HG03439 (cell line): Measurements from ENCODE around the gene SORBS2.

Experiments used
- ATAC-seq: cut with Tn5 transposase; IDR thresholded peaks from one replicate; pipeline ENCODE4 v1.9.1; 2021; ENCODE audit warnings: mild to moderate bottlenecking, moderate library complexity; ENCODE audit not compliant: unreplicated experiment

SORBS2 gene

GRCh38 chr4:185648631-185649030, 163.4 kb downstream of the SORBS2 start:
- no peak for ATAC-seq

- no peak for ATAC-seq
Measured at GRCh38 chr4:185645403-185645802, 166.6 kb downstream of the SORBS2 start.

GRCh38 chr4:185644408-185644807, 167.6 kb downstream of the SORBS2 start:
- no peak for ATAC-seq

- no peak for ATAC-seq
Measured at GRCh38 chr4:185642907-185643306, 169.1 kb downstream of the SORBS2 start.

- ATAC-seq: no peak
Measured at GRCh38 chr4:185640811-185641675, 171.0 kb downstream of the SORBS2 start.

- no peak for ATAC-seq
Measured at GRCh38 chr4:185638548-185639301, 173.3 kb downstream of the SORBS2 start.

- ATAC-seq: no peak
Measured at GRCh38 chr4:185638093-185638492, 173.9 kb downstream of the SORBS2 start.

- ATAC-seq: no peak
Measured at GRCh38 chr4:185637163-185637875, 174.7 kb downstream of the SORBS2 start.

- no peak for ATAC-seq
Measured at GRCh38 chr4:185634066-185634652, 177.8 kb downstream of the SORBS2 start.

GRCh38 chr4:185626798-185627197, 185.2 kb downstream of the SORBS2 start:
- no peak for ATAC-seq

- ATAC-seq: no peak
Measured at GRCh38 chr4:185625503-185625902, 186.5 kb downstream of the SORBS2 start.

- no peak for ATAC-seq
Measured at GRCh38 chr4:185624259-185624589, 187.8 kb downstream of the SORBS2 start.

GRCh38 chr4:185623444-185624258, 188.3 kb downstream of the SORBS2 start:
- no peak for ATAC-seq

GRCh38 chr4:185608185-185608584, 203.8 kb downstream of the SORBS2 start:
- ATAC-seq: no peak

- ATAC-seq: no peak
Measured at GRCh38 chr4:185602397-185602796, 209.6 kb downstream of the SORBS2 start.

GRCh38 chr4:185600801-185601434, 211.1 kb downstream of the SORBS2 start:
- no peak for ATAC-seq

- no peak for ATAC-seq
Measured at GRCh38 chr4:185599553-185600243, 212.3 kb downstream of the SORBS2 start.

- no peak for ATAC-seq
Measured at GRCh38 chr4:185598846-185599552, 213.0 kb downstream of the SORBS2 start.
